Measurements from ENCODE around the gene CCDC146.

- TF ChIP-seq CTCF (IDR thresholded peaks at IDR 0.05) (no peak), POLR2A (IDR thresholded peaks at IDR 0.05) (no peak)
Measured at GRCh38 chr7:77254915-77255314, 132.5 kb downstream of the CCDC146 start.
